Endodermal cell (in vitro differentiated cells): ENCODE data around the gene BPTF. TPM values are rescaled to one million over a fixed set of nuclear protein-coding genes. Genes with fewer than 3 reads are reported as not detected.

Experiments used
- DNase-seq: peaks from one replicate; pipeline ENCODE4 v3.0.0-alpha.2; 2017
- H3K27ac ChIP-seq: 2 replicates; pipeline ENCODE4 v1.5.1; 2013; ENCODE audit warnings: mild to moderate bottlenecking, low read depth, low read length, moderate library complexity
- H3K27me3 ChIP-seq: 2 replicates; pipeline ENCODE4 v1.6.1; 2013; ENCODE audit warnings: mild to moderate bottlenecking, low read length, moderate library complexity; ENCODE audit not compliant: insufficient read depth, control insufficient read depth, poor library complexity, severe bottlenecking
- H3K36me3 ChIP-seq: 2 replicates; pipeline ENCODE4 v1.7.0; 2013; ENCODE audit warnings: mild to moderate bottlenecking, low read length, moderate library complexity; ENCODE audit not compliant: control insufficient read depth, insufficient read depth
- H3K4me1 ChIP-seq: one replicate; pipeline ENCODE4 v1.7.0; 2013; ENCODE audit warnings: low read length; ENCODE audit not compliant: control insufficient read depth, insufficient read depth
- H3K4me3 ChIP-seq: 2 replicates; pipeline ENCODE4 v1.5.1; 2013; ENCODE audit warnings: mild to moderate bottlenecking, low read length, moderate library complexity
- H3K9ac ChIP-seq: 2 replicates; pipeline ENCODE4 v1.6.1; 2013; ENCODE audit warnings: mild to moderate bottlenecking, low read length, moderate library complexity; ENCODE audit not compliant: poor library complexity, severe bottlenecking; ENCODE audit errors: extremely low read depth
- H3K9me3 ChIP-seq: 2 replicates; pipeline ENCODE4 v1.6.1; 2013; ENCODE audit warnings: mild to moderate bottlenecking, low read length, moderate library complexity; ENCODE audit not compliant: control insufficient read depth
- H3K27ac Mint-ChIP-seq: 2 replicates; pipeline ENCODE4 v1.8.0; 2020; ENCODE audit warnings: mixed read lengths
- H3K27me3 Mint-ChIP-seq: 2 replicates; pipeline ENCODE4 v1.8.0; 2021; ENCODE audit warnings: mild to moderate bottlenecking, mixed read lengths; ENCODE audit not compliant: insufficient read depth
- H3K36me3 Mint-ChIP-seq: 2 replicates; pipeline ENCODE4 v1.8.0; 2020; ENCODE audit warnings: low read depth, mixed read lengths
- H3K4me1 Mint-ChIP-seq: 2 replicates; pipeline ENCODE4 v1.8.0; 2020; ENCODE audit warnings: mixed read lengths
- H3K4me3 Mint-ChIP-seq: 2 replicates; pipeline ENCODE4 v1.8.0; 2020; ENCODE audit warnings: mild to moderate bottlenecking, moderate library complexity, mixed read lengths
- H3K9me3 Mint-ChIP-seq: 2 replicates; pipeline ENCODE4 v1.8.0; 2020; ENCODE audit warnings: mild to moderate bottlenecking, mixed read lengths
- CTCF ChIP-seq: fragments of 200-600 bp; sonication (generic); conservative IDR thresholded peaks from 2 replicates; pipeline ENCODE4 v1.5.0; 2021; ENCODE audit warnings: antibody characterized with exemption, mild to moderate bottlenecking
- WGBS, 2 experiments: methylation state at CpG; one replicate each; pipeline versions ENCODE4 v1.1.5 to v1.1.7; 2013; ENCODE audit warnings: missing lambda C conversion rate in 2 of 2, mixed read lengths in 1 of 2; ENCODE audit not compliant: insufficient coverage in 1 of 2, insufficient read length in 1 of 2; 5-methylcytosine and 5-hydroxymethylcytosine counted together
- total RNA-seq, 2 donors: library from RNA; stranded (reverse); fragmentation: NEBNext Ultra II Directional in 1 of 2; extraction: Animal tissue kit (Norgen Biotek cat#: 25700) in 1 of 2; gene quantifications; 2 replicates in 1 of 2; 3 replicates in 1 of 2; pipeline ENCODE4 v1.2.1, GENCODE V29; 2021

Gene BPTF
- total RNA-seq, 2 donors from 2014 or later = 184 to 198 TPM

- H3K27ac Mint-ChIP-seq = peak overlapping the region; percentile 44
- no peak overlapping the region for H3K27ac ChIP-seq
- H3K9me3 ChIP-seq = no peaks in the 10 kb centered on the region
Observed at GRCh38 chr17:67813803-67814180, 11.5 kb upstream of the BPTF start.

GRCh38 chr17:67818110-67819002 lies 6.9 kb upstream of the BPTF start:
- no peak for TF ChIP-seq CTCF
- Mint-ChIP-seq H3K9me3 (no peaks in the 10 kb centered on the region), H3K27ac (no peak overlapping the region), H3K4me1 (no peaks in the 10 kb centered on the region), H3K36me3 (no peaks in the 10 kb centered on the region), H3K4me3 (no peak overlapping the region), H3K27me3 (peaks cover 7% of the 10 kb centered on the region)
- H3K9me3 ChIP-seq = no peaks in the 10 kb centered on the region
- no peak overlapping the region for H3K4me3 ChIP-seq
- no peak overlapping the region for H3K9ac ChIP-seq
- no peaks in the 10 kb centered on the region for H3K4me1 ChIP-seq
- no peaks in the 10 kb centered on the region for H3K27me3 ChIP-seq
- H3K27ac ChIP-seq = no peak overlapping the region
- WGBS, 2 experiments = 84 to 94% methylated on average over 4 to 7 of the region's 7 CpGs
- no peaks in the 10 kb centered on the region for H3K36me3 ChIP-seq
- DNase-seq = peak; percentile 10

More at GRCh38 chr17:67813803-67814180, 11.5 kb upstream of the BPTF start:
- H3K27me3 Mint-ChIP-seq = no peaks in the 10 kb centered on the region
- no peak for TF ChIP-seq CTCF
- Histone ChIP-seq H3K4me1 (no peaks in the 10 kb centered on the region), H3K9ac (no peak overlapping the region), H3K36me3 (no peaks in the 10 kb centered on the region), H3K4me3 (no peak overlapping the region), H3K27me3 (no peaks in the 10 kb centered on the region)
- H3K4me3 Mint-ChIP-seq = no peak overlapping the region
- no peaks in the 10 kb centered on the region for H3K36me3 Mint-ChIP-seq
- H3K9me3 Mint-ChIP-seq = no peaks in the 10 kb centered on the region
- H3K4me1 Mint-ChIP-seq = no peaks in the 10 kb centered on the region
- DNase-seq = no peak
- WGBS, 2 experiments = 90 to 92% methylated on average over 5 of the region's 5 CpGs

GRCh38 chr17:67819722-67820121 lies 5.6 kb upstream of the BPTF start:
- Histone ChIP-seq H3K27ac (no peak overlapping the region), H3K27me3 (no peaks in the 10 kb centered on the region), H3K9ac (no peak overlapping the region), H3K36me3 (no peaks in the 10 kb centered on the region), H3K9me3 (no peaks in the 10 kb centered on the region), H3K4me1 (no peaks in the 10 kb centered on the region), H3K4me3 (no peak overlapping the region)
- 93 to 94% methylated on average over 5 of the region's 5 CpGs for whole genome bisulfite sequencing, 2 experiments
- peaks cover 14% of the 10 kb centered on the region for H3K27me3 Mint-ChIP-seq
- no peak for TF ChIP-seq CTCF
- no peak for DNase-seq
- H3K36me3 Mint-ChIP-seq = no peaks in the 10 kb centered on the region
- H3K9me3 Mint-ChIP-seq = no peaks in the 10 kb centered on the region
- no peak overlapping the region for H3K4me3 Mint-ChIP-seq
- no peak overlapping the region for H3K27ac Mint-ChIP-seq
- peaks cover 2% of the 10 kb centered on the region for H3K4me1 Mint-ChIP-seq
